Liver (tissue), 9 donors: ENCODE results near the gene PEBP1. TPM values are rescaled to one million over a fixed set of nuclear protein-coding genes. Genes with fewer than 3 reads are reported as not detected.

Experiments used
- DNase-seq: peaks from one replicate; pipeline ENCODE4 v3.0.0-alpha.2; 2017; ENCODE audit warnings: low spot score
- H3K27ac ChIP-seq, 2 donors: one replicate each; pipeline ENCODE4 v1.7.0; 2013; ENCODE audit warnings: inconsistent platforms in 2 of 2, low read length in 2 of 2, control low read depth in 1 of 2, low read depth in 1 of 2, mild to moderate bottlenecking in 1 of 2
- H3K27me3 ChIP-seq, 4 donors: one replicate each; pipeline versions ENCODE4 v1.6.1 to v1.7.0; 2013; ENCODE audit warnings: low read length in 3 of 4, inconsistent platforms in 1 of 4, mild to moderate bottlenecking in 1 of 4, moderate library complexity in 1 of 4; ENCODE audit not compliant: control insufficient read depth in 4 of 4, insufficient read depth in 4 of 4
- H3K36me3 ChIP-seq, 4 donors: one replicate each; pipeline versions ENCODE4 v1.6.1 to v1.7.0; 2013; ENCODE audit warnings: low read length in 3 of 4, mild to moderate bottlenecking in 3 of 4, low read depth in 1 of 4, moderate library complexity in 1 of 4; ENCODE audit not compliant: control insufficient read depth in 4 of 4, insufficient read depth in 3 of 4
- H3K4me1 ChIP-seq, 4 donors: one replicate each; pipeline versions ENCODE4 v1.6.1 to v1.7.0; 2013; ENCODE audit warnings: low read length in 3 of 4, mild to moderate bottlenecking in 3 of 4, moderate library complexity in 1 of 4; ENCODE audit not compliant: control insufficient read depth in 4 of 4, insufficient read depth in 4 of 4
- H3K4me3 ChIP-seq, 3 donors: one replicate each; pipeline versions ENCODE4 v1.6.1 to v1.7.0; 2013; ENCODE audit warnings: low read length in 3 of 3, control low read depth in 1 of 3, low read depth in 1 of 3, mild to moderate bottlenecking in 1 of 3
- H3K9ac ChIP-seq, 2 donors: one replicate each; pipeline ENCODE4 v1.7.0; 2013; ENCODE audit warnings: low read length in 2 of 2, mild to moderate bottlenecking in 2 of 2, moderate library complexity in 2 of 2, control low read depth in 1 of 2, low read depth in 1 of 2
- H3K9me3 ChIP-seq, 4 donors: one replicate each; pipeline versions ENCODE4 v1.6.1 to v1.7.0; 2013; ENCODE audit warnings: low read length in 3 of 4; ENCODE audit not compliant: control insufficient read depth in 4 of 4
- EGR1 ChIP-seq, 2 donors: IDR thresholded peaks; 2 replicates each; pipeline ENCODE4 v1.6.1; 2016 to 2018; ENCODE audit warnings: antibody characterized with exemption in 2 of 2, low read depth in 2 of 2
- FOXA1 ChIP-seq: IDR thresholded peaks from 2 replicates; pipeline ENCODE4 v1.6.1; 2016; ENCODE audit warnings: antibody characterized with exemption
- FOXA2 ChIP-seq: IDR thresholded peaks from 2 replicates; pipeline ENCODE4 v1.6.1; 2016; ENCODE audit warnings: antibody characterized with exemption
- GABPA ChIP-seq, 2 donors: IDR thresholded peaks in 1 of 2; conservative IDR thresholded peaks in 1 of 2; 2 replicates each; pipeline ENCODE4 v1.6.1; 2016; ENCODE audit warnings: antibody characterized with exemption in 2 of 2, mild to moderate bottlenecking in 1 of 2, moderate library complexity in 1 of 2
- HNF4A ChIP-seq, 2 donors: conservative IDR thresholded peaks; 2 replicates each; pipeline ENCODE4 v1.6.1; 2016; ENCODE audit warnings: antibody characterized with exemption in 2 of 2, mild to moderate bottlenecking in 2 of 2
- HNF4G ChIP-seq: IDR thresholded peaks from 2 replicates; pipeline ENCODE4 v1.6.1; 2016; ENCODE audit warnings: antibody characterized with exemption
- JUND ChIP-seq, 2 donors: IDR thresholded peaks; 2 replicates each; pipeline ENCODE4 v1.6.1; 2016; ENCODE audit warnings: antibody characterized with exemption in 2 of 2
- NR2F2 ChIP-seq: IDR thresholded peaks from 2 replicates; pipeline ENCODE4 v1.6.1; 2016; ENCODE audit warnings: antibody characterized with exemption
- RAD21 ChIP-seq, 2 donors: IDR thresholded peaks; 2 replicates each; pipeline ENCODE4 v1.6.1; 2016; ENCODE audit warnings: antibody characterized with exemption in 2 of 2, mild to moderate bottlenecking in 2 of 2
- RXRA ChIP-seq, 2 donors: IDR thresholded peaks; 2 replicates each; pipeline ENCODE4 v1.6.1; 2017 to 2018; ENCODE audit warnings: antibody characterized with exemption in 2 of 2, mild to moderate bottlenecking in 1 of 2
- SP1 ChIP-seq: IDR thresholded peaks from 2 replicates; pipeline ENCODE4 v1.6.1; 2018; ENCODE audit warnings: antibody characterized with exemption, mild to moderate bottlenecking
- TAF1 ChIP-seq: conservative IDR thresholded peaks from 2 replicates; pipeline ENCODE4 v1.6.1; 2016; ENCODE audit warnings: antibody characterized with exemption, mild to moderate bottlenecking
- YY1 ChIP-seq: IDR thresholded peaks from 2 replicates; pipeline ENCODE4 v1.6.1; 2016; ENCODE audit warnings: antibody characterized with exemption, mild to moderate bottlenecking
- WGBS: extraction: QIAGEN DNeasy Blood & Tissue Kit; methylation state at CpG from one replicate; pipeline ENCODE4 v1.1.7; 2013; 5-methylcytosine and 5-hydroxymethylcytosine counted together
- polyA plus RNA-seq, 2 donors: library from polyadenylated mRNA; stranded (reverse) in 1 of 2; unstranded in 1 of 2; fragments of 200-250 nt in 1 of 2; fragments of >200 nt in 1 of 2; fragmentation: Nextera tagmentation in 1 of 2; extraction: Ambion mirVana in 1 of 2; gene quantifications; one replicate each; pipeline versions ENCODE4 v1.2.1 to v1.2.3, GENCODE V29; 2013 to 2015
- total RNA-seq, 2 donors: library from RNA; depleted of rRNA; stranded (reverse); fragments of >200 nt; gene quantifications; one replicate each; pipeline ENCODE4 v1.2.3, GENCODE V29; 2014
- TF ChIP-seq, protein P1 (sequence below): IDR thresholded peaks from 2 replicates; pipeline ENCODE4 v1.6.1; 2016; ENCODE audit warnings: antibody characterized with exemption
- TF ChIP-seq, protein P2 (sequence below): fragments of 150-350 bp; IDR thresholded peaks from 2 replicates; pipeline ENCODE4 v1.5.1; 2017; ENCODE audit warnings: improper control_type of control experiment, low read depth, low read length; ENCODE audit not compliant: missing input control
- TF ChIP-seq, protein P3 (sequence below): IDR thresholded peaks from 2 replicates; pipeline ENCODE4 v1.6.1; 2016; ENCODE audit warnings: antibody characterized with exemption
- TF ChIP-seq, protein P4 (sequence below): IDR thresholded peaks from 2 replicates; pipeline ENCODE4 v1.6.1; 2016; ENCODE audit warnings: antibody characterized with exemption, mild to moderate bottlenecking
- TF ChIP-seq, protein P5 (sequence below): IDR thresholded peaks from 2 replicates; pipeline ENCODE4 v1.6.1; 2016; ENCODE audit warnings: antibody characterized with exemption
- donor health status: healthy.
- donor health status: healthy.
- donor health status: healthy.
- donor health status: healthy.
- donor health status: healthy.

PEBP1 gene
- total and polyA plus RNA-seq, 4 donors = 478 to 1,937 (median 635) TPM

DNA sequence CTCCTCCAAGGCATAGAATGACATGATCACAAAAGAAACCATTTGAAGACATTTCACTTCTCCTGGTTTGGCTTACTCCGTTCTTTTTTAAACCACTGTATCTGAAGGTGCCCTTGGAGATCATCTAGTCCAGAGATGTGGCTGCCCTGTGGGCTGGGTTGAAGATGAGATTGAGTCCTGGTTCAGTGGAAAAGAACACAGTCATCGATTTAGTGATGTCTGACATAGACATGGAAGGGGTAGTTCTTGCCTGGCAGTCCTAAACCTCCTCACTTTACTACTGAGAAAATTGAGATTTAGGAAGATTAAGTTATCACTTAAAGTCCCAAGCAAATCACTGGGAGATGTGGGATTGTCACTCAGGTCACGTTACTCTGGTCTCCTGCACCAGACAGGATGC is 34.9 kb upstream of the PEBP1 start:
- Histone ChIP-seq H3K4me1 (peaks cover 0 to 15% (median 5%) of the 10 kb centered on the region in 4 donors), H3K27ac (no peak overlapping the region), H3K9ac (no peak overlapping the region), H3K36me3 (no peaks in the 10 kb centered on the region), H3K4me3 (no peak overlapping the region), H3K9me3 (no peaks in the 10 kb centered on the region), H3K27me3 (no peaks in the 10 kb centered on the region)
- TF ChIP-seq FOXA1 (no peak), SP1 (no peak), RXRA (IDR thresholded peaks at IDR 0.05) (no peak), YY1 (no peak), NR2F2 (no peak), JUND (IDR thresholded peaks at IDR 0.05) (no peak), EGR1 (IDR thresholded peaks at IDR 0.05; ENCODE audit: low read depth in 2 of 2) (no peak), RAD21 (IDR thresholded peaks at IDR 0.05) (no peak), HNF4G (no peak), TAF1 (no peak), FOXA2 (no peak), HNF4A (conservative IDR thresholded peaks at IDR 0.05) (no peak), GABPA (IDR thresholded peaks at IDR 0.05 in 1 of 2, conservative IDR thresholded peaks at IDR 0.05 in 1 of 2) (no peak)
- TF ChIP-seq, protein P1, sequence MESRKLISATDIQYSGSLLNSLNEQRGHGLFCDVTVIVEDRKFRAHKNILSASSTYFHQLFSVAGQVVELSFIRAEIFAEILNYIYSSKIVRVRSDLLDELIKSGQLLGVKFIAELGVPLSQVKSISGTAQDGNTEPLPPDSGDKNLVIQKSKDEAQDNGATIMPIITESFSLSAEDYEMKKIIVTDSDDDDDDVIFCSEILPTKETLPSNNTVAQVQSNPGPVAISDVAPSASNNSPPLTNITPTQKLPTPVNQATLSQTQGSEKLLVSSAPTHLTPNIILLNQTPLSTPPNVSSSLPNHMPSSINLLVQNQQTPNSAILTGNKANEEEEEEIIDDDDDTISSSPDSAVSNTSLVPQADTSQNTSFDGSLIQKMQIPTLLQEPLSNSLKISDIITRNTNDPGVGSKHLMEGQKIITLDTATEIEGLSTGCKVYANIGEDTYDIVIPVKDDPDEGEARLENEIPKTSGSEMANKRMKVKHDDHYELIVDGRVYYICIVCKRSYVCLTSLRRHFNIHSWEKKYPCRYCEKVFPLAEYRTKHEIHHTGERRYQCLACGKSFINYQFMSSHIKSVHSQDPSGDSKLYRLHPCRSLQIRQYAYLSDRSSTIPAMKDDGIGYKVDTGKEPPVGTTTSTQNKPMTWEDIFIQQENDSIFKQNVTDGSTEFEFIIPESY = no peak
- TF ChIP-seq, protein P2, sequence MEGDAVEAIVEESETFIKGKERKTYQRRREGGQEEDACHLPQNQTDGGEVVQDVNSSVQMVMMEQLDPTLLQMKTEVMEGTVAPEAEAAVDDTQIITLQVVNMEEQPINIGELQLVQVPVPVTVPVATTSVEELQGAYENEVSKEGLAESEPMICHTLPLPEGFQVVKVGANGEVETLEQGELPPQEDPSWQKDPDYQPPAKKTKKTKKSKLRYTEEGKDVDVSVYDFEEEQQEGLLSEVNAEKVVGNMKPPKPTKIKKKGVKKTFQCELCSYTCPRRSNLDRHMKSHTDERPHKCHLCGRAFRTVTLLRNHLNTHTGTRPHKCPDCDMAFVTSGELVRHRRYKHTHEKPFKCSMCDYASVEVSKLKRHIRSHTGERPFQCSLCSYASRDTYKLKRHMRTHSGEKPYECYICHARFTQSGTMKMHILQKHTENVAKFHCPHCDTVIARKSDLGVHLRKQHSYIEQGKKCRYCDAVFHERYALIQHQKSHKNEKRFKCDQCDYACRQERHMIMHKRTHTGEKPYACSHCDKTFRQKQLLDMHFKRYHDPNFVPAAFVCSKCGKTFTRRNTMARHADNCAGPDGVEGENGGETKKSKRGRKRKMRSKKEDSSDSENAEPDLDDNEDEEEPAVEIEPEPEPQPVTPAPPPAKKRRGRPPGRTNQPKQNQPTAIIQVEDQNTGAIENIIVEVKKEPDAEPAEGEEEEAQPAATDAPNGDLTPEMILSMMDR = no peak
- TF ChIP-seq, protein P3, sequence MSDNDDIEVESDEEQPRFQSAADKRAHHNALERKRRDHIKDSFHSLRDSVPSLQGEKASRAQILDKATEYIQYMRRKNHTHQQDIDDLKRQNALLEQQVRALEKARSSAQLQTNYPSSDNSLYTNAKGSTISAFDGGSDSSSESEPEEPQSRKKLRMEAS = no peak
- TF ChIP-seq, protein P4, sequence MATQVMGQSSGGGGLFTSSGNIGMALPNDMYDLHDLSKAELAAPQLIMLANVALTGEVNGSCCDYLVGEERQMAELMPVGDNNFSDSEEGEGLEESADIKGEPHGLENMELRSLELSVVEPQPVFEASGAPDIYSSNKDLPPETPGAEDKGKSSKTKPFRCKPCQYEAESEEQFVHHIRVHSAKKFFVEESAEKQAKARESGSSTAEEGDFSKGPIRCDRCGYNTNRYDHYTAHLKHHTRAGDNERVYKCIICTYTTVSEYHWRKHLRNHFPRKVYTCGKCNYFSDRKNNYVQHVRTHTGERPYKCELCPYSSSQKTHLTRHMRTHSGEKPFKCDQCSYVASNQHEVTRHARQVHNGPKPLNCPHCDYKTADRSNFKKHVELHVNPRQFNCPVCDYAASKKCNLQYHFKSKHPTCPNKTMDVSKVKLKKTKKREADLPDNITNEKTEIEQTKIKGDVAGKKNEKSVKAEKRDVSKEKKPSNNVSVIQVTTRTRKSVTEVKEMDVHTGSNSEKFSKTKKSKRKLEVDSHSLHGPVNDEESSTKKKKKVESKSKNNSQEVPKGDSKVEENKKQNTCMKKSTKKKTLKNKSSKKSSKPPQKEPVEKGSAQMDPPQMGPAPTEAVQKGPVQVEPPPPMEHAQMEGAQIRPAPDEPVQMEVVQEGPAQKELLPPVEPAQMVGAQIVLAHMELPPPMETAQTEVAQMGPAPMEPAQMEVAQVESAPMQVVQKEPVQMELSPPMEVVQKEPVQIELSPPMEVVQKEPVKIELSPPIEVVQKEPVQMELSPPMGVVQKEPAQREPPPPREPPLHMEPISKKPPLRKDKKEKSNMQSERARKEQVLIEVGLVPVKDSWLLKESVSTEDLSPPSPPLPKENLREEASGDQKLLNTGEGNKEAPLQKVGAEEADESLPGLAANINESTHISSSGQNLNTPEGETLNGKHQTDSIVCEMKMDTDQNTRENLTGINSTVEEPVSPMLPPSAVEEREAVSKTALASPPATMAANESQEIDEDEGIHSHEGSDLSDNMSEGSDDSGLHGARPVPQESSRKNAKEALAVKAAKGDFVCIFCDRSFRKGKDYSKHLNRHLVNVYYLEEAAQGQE = no peak
- TF ChIP-seq, protein P5, sequence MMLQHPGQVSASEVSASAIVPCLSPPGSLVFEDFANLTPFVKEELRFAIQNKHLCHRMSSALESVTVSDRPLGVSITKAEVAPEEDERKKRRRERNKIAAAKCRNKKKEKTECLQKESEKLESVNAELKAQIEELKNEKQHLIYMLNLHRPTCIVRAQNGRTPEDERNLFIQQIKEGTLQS = no peak
- no peak for DNase-seq
- WGBS = 95% methylated on average over 3 of the region's 3 CpGs
